ENCODE measurements around the gene TFCP2L1.

Gene TFCP2L1

GRCh38 chr2:121172456-121172855 is 112.5 kb downstream of the TFCP2L1 start:
- no peaks in the 10 kb centered on the region for H3K36me3 ChIP-seq (ENCODE audit: control insufficient read depth, insufficient read depth, low read length)
- no peaks in the 10 kb centered on the region for H3K27me3 ChIP-seq (ENCODE audit: control insufficient read depth, insufficient read depth, low read length)
- H3K4me1 ChIP-seq (ENCODE audit: control insufficient read depth, insufficient read depth, low read length): no peaks in the 10 kb centered on the region

GRCh38 chr2:121171625-121172119 is 113.3 kb downstream of the TFCP2L1 start:
- Histone ChIP-seq H3K27me3 (ENCODE audit: control insufficient read depth, insufficient read depth, low read length) (no peaks in the 10 kb centered on the region), H3K4me3 (ENCODE audit: low read depth, low read length) (no peak overlapping the region), H3K9ac (ENCODE audit: low read depth, low read length) (no peak overlapping the region), H3K36me3 (ENCODE audit: control insufficient read depth, insufficient read depth, low read length) (no peaks in the 10 kb centered on the region), H3K4me1 (ENCODE audit: control insufficient read depth, insufficient read depth, low read length) (no peaks in the 10 kb centered on the region), H3K9me3 (ENCODE audit: control insufficient read depth, insufficient read depth, low read length) (no peaks in the 10 kb centered on the region)

More at GRCh38 chr2:121172456-121172855, 112.5 kb downstream of the TFCP2L1 start:
- Histone ChIP-seq H3K9ac (ENCODE audit: low read depth, low read length) (no peak overlapping the region), H3K9me3 (ENCODE audit: control insufficient read depth, insufficient read depth, low read length) (no peaks in the 10 kb centered on the region), H3K4me3 (ENCODE audit: low read depth, low read length) (no peak overlapping the region)

- H3K9ac ChIP-seq (ENCODE audit: low read depth, low read length): no peak overlapping the region
- no peaks in the 10 kb centered on the region for H3K9me3 ChIP-seq (ENCODE audit: control insufficient read depth, insufficient read depth, low read length)
- no peaks in the 10 kb centered on the region for H3K27me3 ChIP-seq (ENCODE audit: control insufficient read depth, insufficient read depth, low read length)
- H3K4me1 ChIP-seq (ENCODE audit: control insufficient read depth, insufficient read depth, low read length): no peaks in the 10 kb centered on the region
- no peak overlapping the region for H3K4me3 ChIP-seq (ENCODE audit: low read depth, low read length)
- no peaks in the 10 kb centered on the region for H3K36me3 ChIP-seq (ENCODE audit: control insufficient read depth, insufficient read depth, low read length)
Observed at GRCh38 chr2:121170577-121170976, 114.4 kb downstream of the TFCP2L1 start.

- H3K4me1 ChIP-seq (ENCODE audit: control insufficient read depth, insufficient read depth, low read length): no peaks in the 10 kb centered on the region
- H3K4me3 ChIP-seq (ENCODE audit: low read depth, low read length): no peak overlapping the region
- no peaks in the 10 kb centered on the region for H3K9me3 ChIP-seq (ENCODE audit: control insufficient read depth, insufficient read depth, low read length)
- no peaks in the 10 kb centered on the region for H3K27me3 ChIP-seq (ENCODE audit: control insufficient read depth, insufficient read depth, low read length)
- H3K9ac ChIP-seq (ENCODE audit: low read depth, low read length): no peak overlapping the region
- H3K36me3 ChIP-seq (ENCODE audit: control insufficient read depth, insufficient read depth, low read length): no peaks in the 10 kb centered on the region
Observed at GRCh38 chr2:121167411-121167810, 117.6 kb downstream of the TFCP2L1 start.

All from iPS-15b (cell line).